Bronchial epithelial cell (primary cell): ENCODE measurements around the gene AGBL1. TPM values are rescaled to one million over a fixed set of nuclear protein-coding genes. Genes with fewer than 3 reads are reported as not detected.

Source experiments
- DNase-seq: peaks from one replicate; pipeline ENCODE4 v3.0.0-alpha.2; 2010; ENCODE audit warnings: low read depth
- FAIRE-seq: peaks from 2 replicates; lab custom pipeline; 2011; peaks lifted over from hg19 to GRCh38; lab: Jason Lieb, UNC
- H3K27me3 ChIP-seq: 2 replicates; pipeline ENCODE4 v1.5.1; 2011; ENCODE audit warnings: low read length; ENCODE audit not compliant: control insufficient read depth, insufficient read depth
- H3K36me3 ChIP-seq: 2 replicates; pipeline ENCODE4 v1.5.1; 2011; ENCODE audit warnings: low read length; ENCODE audit not compliant: control insufficient read depth, insufficient read depth
- H3K4me3 ChIP-seq: 2 replicates; pipeline ENCODE4 v1.5.1; 2011; ENCODE audit warnings: mild to moderate bottlenecking, low read depth, low read length, control low read depth
- total RNA-seq: library from RNA; depleted of rRNA; stranded (reverse); fragments of >200 nt; gene quantifications from 2 replicates; pipeline ENCODE4 v1.2.1, GENCODE V29; 2014
- TF ChIP-seq, protein P1 (sequence below): IDR thresholded peaks from 2 replicates; pipeline ENCODE4 v1.5.1; 2011; ENCODE audit warnings: mild to moderate bottlenecking, moderate library complexity, low read length, control low read depth, inconsistent platforms; ENCODE audit not compliant: insufficient read depth, severe bottlenecking

The AGBL1 gene
- total RNA-seq, 1 donor from 2014 or later = not detected

DNA sequence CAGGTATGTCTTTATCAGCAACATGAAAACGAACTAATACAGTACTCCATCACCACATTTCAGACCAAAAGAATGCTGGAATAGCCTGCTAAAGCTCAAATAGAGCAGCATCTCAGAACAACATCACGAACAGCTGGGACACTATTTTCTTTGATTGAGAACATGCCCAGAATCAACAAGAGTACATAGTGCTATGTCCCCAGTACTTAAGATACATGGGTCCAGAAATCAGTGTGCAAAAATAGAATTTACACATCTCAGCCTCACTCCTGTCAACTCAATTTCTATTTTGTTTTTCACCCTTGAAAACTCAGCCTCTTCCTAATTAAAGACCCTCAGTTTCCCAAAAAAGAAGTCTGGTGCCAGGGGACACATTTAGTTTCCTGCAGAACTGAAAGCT lies 753.9 kb downstream of the AGBL1 start:
- DNase-seq = no peak
- Histone ChIP-seq H3K4me3 (no peak overlapping the region), H3K36me3 (no peaks in the 10 kb centered on the region), H3K27me3 (no peaks in the 10 kb centered on the region)
- no peak for FAIRE-seq
- TF ChIP-seq, protein P1, sequence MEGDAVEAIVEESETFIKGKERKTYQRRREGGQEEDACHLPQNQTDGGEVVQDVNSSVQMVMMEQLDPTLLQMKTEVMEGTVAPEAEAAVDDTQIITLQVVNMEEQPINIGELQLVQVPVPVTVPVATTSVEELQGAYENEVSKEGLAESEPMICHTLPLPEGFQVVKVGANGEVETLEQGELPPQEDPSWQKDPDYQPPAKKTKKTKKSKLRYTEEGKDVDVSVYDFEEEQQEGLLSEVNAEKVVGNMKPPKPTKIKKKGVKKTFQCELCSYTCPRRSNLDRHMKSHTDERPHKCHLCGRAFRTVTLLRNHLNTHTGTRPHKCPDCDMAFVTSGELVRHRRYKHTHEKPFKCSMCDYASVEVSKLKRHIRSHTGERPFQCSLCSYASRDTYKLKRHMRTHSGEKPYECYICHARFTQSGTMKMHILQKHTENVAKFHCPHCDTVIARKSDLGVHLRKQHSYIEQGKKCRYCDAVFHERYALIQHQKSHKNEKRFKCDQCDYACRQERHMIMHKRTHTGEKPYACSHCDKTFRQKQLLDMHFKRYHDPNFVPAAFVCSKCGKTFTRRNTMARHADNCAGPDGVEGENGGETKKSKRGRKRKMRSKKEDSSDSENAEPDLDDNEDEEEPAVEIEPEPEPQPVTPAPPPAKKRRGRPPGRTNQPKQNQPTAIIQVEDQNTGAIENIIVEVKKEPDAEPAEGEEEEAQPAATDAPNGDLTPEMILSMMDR = no peak

- Histone ChIP-seq H3K4me3 (no peak overlapping the region), H3K27me3 (no peaks in the 10 kb centered on the region), H3K36me3 (no peaks in the 10 kb centered on the region)
- DNase-seq = no peak
- TF ChIP-seq, protein P1 = no peak
- no peak for FAIRE-seq
Observed at GRCh38 chr15:86834115-86834863, 754.6 kb downstream of the AGBL1 start.

- FAIRE-seq = no peak
- no peak overlapping the region for H3K4me3 ChIP-seq
- TF ChIP-seq, protein P1 = no peak
Observed at GRCh38 chr15:86837294-86838061, 757.8 kb downstream of the AGBL1 start.

GRCh38 chr15:86839502-86839901 lies 759.8 kb downstream of the AGBL1 start:
- Histone ChIP-seq H3K27me3 (no peaks in the 10 kb centered on the region), H3K36me3 (no peaks in the 10 kb centered on the region), H3K4me3 (no peak overlapping the region)
- no peak for FAIRE-seq
- DNase-seq = no peak
- TF ChIP-seq, protein P1 = no peak

More at GRCh38 chr15:86837294-86838061, 757.8 kb downstream of the AGBL1 start:
- DNase-seq = no peak
- Histone ChIP-seq H3K27me3 (no peaks in the 10 kb centered on the region), H3K36me3 (no peaks in the 10 kb centered on the region)

GRCh38 chr15:86840996-86841395 lies 761.3 kb downstream of the AGBL1 start:
- no peak overlapping the region for H3K4me3 ChIP-seq
- no peak for FAIRE-seq
- no peak for DNase-seq
- H3K36me3 ChIP-seq = no peaks in the 10 kb centered on the region
- TF ChIP-seq, protein P1 = no peak
- H3K27me3 ChIP-seq = no peaks in the 10 kb centered on the region
